Gastrocnemius medialis (tissue), 4 donors: ENCODE data around the gene FERD3L. TPM values are rescaled to one million over a fixed set of nuclear protein-coding genes. Genes with fewer than 3 reads are reported as not detected.
"Not testable (repeated sequence)": the region's sequence is repeated elsewhere in the genome, so short reads cannot be mapped to it uniquely, and the experiment has no call there.

Source experiments
- ATAC-seq, 2 donors: fragments of 150-250 bp; one replicate each; pipeline ENCODE4 v1.9.1; 2016
- DNase-seq, 2 donors: peaks; one replicate each; pipeline ENCODE4 v3.0.0-alpha.2; 2019
- H3K27ac ChIP-seq, 4 donors: fragments of 200-600 bp; sonication (generic); 1 replicate in 1 of 4; 2 replicates in 3 of 4; pipeline ENCODE4 v1.5.1; 2016 to 2018; ENCODE audit warnings: mild to moderate bottlenecking in 2 of 4, moderate library complexity in 1 of 4
- H3K27me3 ChIP-seq, 3 donors: fragments of 200-600 bp; sonication (generic) in 2 of 3; 1 replicate in 1 of 3; 2 replicates in 2 of 3; pipeline versions ENCODE4 v1.5.1 to v1.6.0; 2016 to 2019; ENCODE audit warnings: mild to moderate bottlenecking in 1 of 3, moderate library complexity in 1 of 3
- H3K36me3 ChIP-seq, 2 donors: fragments of 200-600 bp; sonication (generic) in 1 of 2; one replicate each; pipeline ENCODE4 v1.5.1; 2017 to 2018
- H3K4me1 ChIP-seq, 2 donors: fragments of 200-600 bp; sonication (generic) in 1 of 2; one replicate each; pipeline ENCODE4 v1.5.1; 2016 to 2017; ENCODE audit warnings: mild to moderate bottlenecking in 2 of 2
- H3K4me3 ChIP-seq, 4 donors: fragments of 200-600 bp; sonication (generic) in 3 of 4; 1 replicate in 1 of 4; 2 replicates in 3 of 4; pipeline ENCODE4 v1.5.1; 2016 to 2019; ENCODE audit warnings: mild to moderate bottlenecking in 2 of 4
- H3K9me3 ChIP-seq, 3 donors: fragments of 200-600 bp; sonication (generic) in 2 of 3; 1 replicate in 1 of 3; 2 replicates in 2 of 3; pipeline ENCODE4 v1.5.1; 2016 to 2019
- CTCF ChIP-seq, 5 experiments: fragments of 450-650 bp in 3 of 5; fragments of 200-600 bp in 2 of 5; sonication (generic) in 2 of 5; IDR thresholded peaks in 4 of 5; conservative IDR thresholded peaks in 1 of 5; 1 replicate in 4 of 5; 2 replicates in 1 of 5; pipeline ENCODE4 v1.5.1; 2016 to 2019; ENCODE audit warnings: antibody characterized with exemption in 5 of 5, mild to moderate bottlenecking in 3 of 5, moderate library complexity in 3 of 5
- POLR2A ChIP-seq, 2 donors: fragments of 450-650 bp; IDR thresholded peaks; one replicate each; pipeline ENCODE4 v1.6.1; 2017; ENCODE audit warnings: antibody characterized with exemption in 2 of 2, mild to moderate bottlenecking in 2 of 2, moderate library complexity in 2 of 2
- in situ Hi-C, 4 donors: fragments of 200-750 bp; cut with MboI; loops; one replicate each; pipeline versions ENCODE4 v1.15.0 to v1.8.0; 2017; ENCODE audit warnings: low sequenced_read_pairs in 4 of 4
- intact Hi-C: fragments of 100-400 bp; cut with DNase I; formaldehyde crosslinking; loops from one replicate; pipeline ENCODE4 v1.15.1; 2023; ENCODE audit warnings: low total_unique reads
- total RNA-seq, 4 donors: library from RNA; depleted of rRNA; stranded (reverse); fragments of >200 nt; gene quantifications; one replicate each; pipeline versions ENCODE4 v1.1.0 to v1.2.3, GENCODE V29; 2016

The FERD3L gene
- total RNA-seq, result not detected

GRCh38 chr7:19144661-19145433 is at the start of gene FERD3L:
FERD3L (minus strand) TSS chr7:19145421; CDS start chr7:19145362, 59 bp downstream.
- peaks cover 47 to 57% (median 48%) of the 10 kb centered on the region in 3 donors for H3K27me3 ChIP-seq
- no peaks in the 10 kb centered on the region for H3K9me3 ChIP-seq
- H3K4me1 ChIP-seq, result peaks cover 0 to 11% of the 10 kb centered on the region in 2 donors
- intact Hi-C loops, result no loop called here
- no peaks in the 10 kb centered on the region for H3K36me3 ChIP-seq
- TF ChIP-seq POLR2A (IDR thresholded peaks at IDR 0.05), result no peak
- no peak for TF ChIP-seq CTCF (IDR thresholded peaks at IDR 0.05 in 4 of 5, conservative IDR thresholded peaks at IDR 0.05 in 1 of 5)
- DNase-seq (no peak), ATAC-seq (no peak)
- in situ Hi-C loops, result no loop called here
- H3K4me3 ChIP-seq, result peak within 1 kb of the TSS in 3 of 4 donors; percentile 8 to 16 (median 14)
- no peak within 1 kb of the TSS for H3K27ac ChIP-seq

GRCh38 chr7:19194417-19194816 is 49.2 kb upstream of the FERD3L start:
- H3K27me3 ChIP-seq, intact Hi-C loops, in situ Hi-C loops, H3K36me3 ChIP-seq, H3K27ac ChIP-seq, DNase-seq, H3K9me3 ChIP-seq, H3K4me1 ChIP-seq, H3K4me3 ChIP-seq, ATAC-seq: not testable (repeated sequence)

- intact Hi-C loops (no loop called here), in situ Hi-C loops (no loop called here)
- Histone ChIP-seq H3K36me3 (no peaks in the 10 kb centered on the region), H3K27ac (no peak overlapping the region), H3K9me3 (no peaks in the 10 kb centered on the region), H3K4me3 (no peak overlapping the region), H3K27me3 (no peaks in the 10 kb centered on the region), H3K4me1 (no peaks in the 10 kb centered on the region)
- ATAC-seq (no peak), DNase-seq (no peak)
- TF ChIP-seq POLR2A (IDR thresholded peaks at IDR 0.05), result no peak
- TF ChIP-seq CTCF (IDR thresholded peaks at IDR 0.05 in 4 of 5, conservative IDR thresholded peaks at IDR 0.05 in 1 of 5), result no peak
Observed at GRCh38 chr7:19181634-19182033, 36.4 kb upstream of the FERD3L start.

- Histone ChIP-seq H3K4me1 (no peaks in the 10 kb centered on the region), H3K9me3 (no peaks in the 10 kb centered on the region), H3K27ac (no peak overlapping the region), H3K36me3 (no peaks in the 10 kb centered on the region), H3K27me3 (no peaks in the 10 kb centered on the region), H3K4me3 (no peak overlapping the region)
- in situ Hi-C loops, result no loop called here
- intact Hi-C loops, result no loop called here
- ATAC-seq (no peak), DNase-seq (no peak)
- TF ChIP-seq POLR2A (IDR thresholded peaks at IDR 0.05) (no peak), CTCF (IDR thresholded peaks at IDR 0.05 in 4 of 5, conservative IDR thresholded peaks at IDR 0.05 in 1 of 5) (no peak)
Observed at GRCh38 chr7:19178595-19178994, 33.4 kb upstream of the FERD3L start.

- no peak overlapping the region for H3K4me3 ChIP-seq
- no peaks in the 10 kb centered on the region for H3K4me1 ChIP-seq
- no peak overlapping the region for H3K27ac ChIP-seq
- no peak for TF ChIP-seq POLR2A (IDR thresholded peaks at IDR 0.05)
- no peak for TF ChIP-seq CTCF (IDR thresholded peaks at IDR 0.05 in 4 of 5, conservative IDR thresholded peaks at IDR 0.05 in 1 of 5)
- no peaks in the 10 kb centered on the region for H3K36me3 ChIP-seq
- in situ Hi-C loops, result no loop called here
- intact Hi-C loops, result no loop called here
- H3K27me3 ChIP-seq, result no peaks in the 10 kb centered on the region
- DNase-seq, result no peak
- no peaks in the 10 kb centered on the region for H3K9me3 ChIP-seq
- ATAC-seq, result no peak
Observed at GRCh38 chr7:19177269-19177668, 32.0 kb upstream of the FERD3L start.
